GM21447 (cell line): Measurements from ENCODE around the gene CBL.

Source experiments
- ATAC-seq: cut with Tn5 transposase; IDR thresholded peaks from one replicate; pipeline ENCODE4 v1.9.1; 2021; ENCODE audit not compliant: unreplicated experiment

CBL gene

GRCh38 chr11:119266063-119266462 lies 59.9 kb downstream of the CBL start:
- ATAC-seq: no peak

GRCh38 chr11:119266517-119267255 lies 60.5 kb downstream of the CBL start:
- no peak for ATAC-seq

- ATAC-seq: no peak
Measured at GRCh38 chr11:119267645-119268044, 61.5 kb downstream of the CBL start.

- no peak for ATAC-seq
Measured at GRCh38 chr11:119273721-119274120, 67.6 kb downstream of the CBL start.

GRCh38 chr11:119277660-119278059 lies 71.5 kb downstream of the CBL start:
- no peak for ATAC-seq

- ATAC-seq: no peak
Measured at GRCh38 chr11:119282495-119282894, 76.4 kb downstream of the CBL start.

- ATAC-seq: no peak
Measured at GRCh38 chr11:119284344-119285157, 78.4 kb downstream of the CBL start.

GRCh38 chr11:119285431-119285830 lies 79.3 kb downstream of the CBL start:
- ATAC-seq: no peak

GRCh38 chr11:119288219-119288618 lies 82.1 kb downstream of the CBL start:
- ATAC-seq: no peak

GRCh38 chr11:119290894-119291497 lies 84.9 kb downstream of the CBL start:
- no peak for ATAC-seq

GRCh38 chr11:119293461-119293860 lies 87.3 kb downstream of the CBL start:
- no peak for ATAC-seq

- ATAC-seq: no peak
Measured at GRCh38 chr11:119295178-119295577, 89.0 kb downstream of the CBL start.

GRCh38 chr11:119297938-119298337 lies 91.8 kb downstream of the CBL start:
- ATAC-seq: no peak

- no peak for ATAC-seq
Measured at GRCh38 chr11:119298726-119299125, 92.6 kb downstream of the CBL start.

- ATAC-seq: no peak
Measured at GRCh38 chr11:119299416-119299815, 93.3 kb downstream of the CBL start.

GRCh38 chr11:119300198-119300964 lies 94.2 kb downstream of the CBL start:
- no peak for ATAC-seq

- no peak for ATAC-seq
Measured at GRCh38 chr11:119303227-119303718, 97.1 kb downstream of the CBL start.

- no peak for ATAC-seq
Measured at GRCh38 chr11:119305556-119306372, 99.6 kb downstream of the CBL start.

- no peak for ATAC-seq
Measured at GRCh38 chr11:119306373-119306890, 100.3 kb downstream of the CBL start.

GRCh38 chr11:119307219-119307618 lies 101.1 kb downstream of the CBL start:
- ATAC-seq: no peak
